ENCODE measurements around the gene ETS2.
"Not testable (repeated sequence)": the region's sequence is repeated elsewhere in the genome, so short reads cannot be mapped to it uniquely, and the experiment has no call there.

Gene ETS2

DNA sequence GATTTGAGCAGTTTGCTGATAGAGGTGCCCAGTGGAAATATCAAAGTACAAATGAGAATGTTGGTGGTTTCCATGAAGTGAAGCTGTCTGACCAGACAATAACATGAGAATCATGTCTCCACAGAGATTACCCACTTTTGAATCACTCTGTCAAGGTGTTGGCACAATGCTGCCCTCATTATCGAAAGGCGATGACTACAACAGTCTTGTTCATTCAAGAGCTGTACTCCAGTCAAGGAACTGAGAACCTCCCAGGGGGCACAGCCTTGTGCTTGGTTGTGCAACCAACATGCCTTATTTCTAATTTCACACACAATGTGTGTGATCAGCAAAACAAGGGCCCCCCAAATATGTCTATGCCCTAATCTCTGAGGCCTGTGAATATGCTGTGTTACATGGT, 35.7 kb downstream of the ETS2 start:
- no peak overlapping the region for H3K27ac ChIP-seq
- TF ChIP-seq ZFX (IDR thresholded peaks at IDR 0.05; ENCODE audit: borderline replicate concordance) = no peak
- TF ChIP-seq CTCF (IDR thresholded peaks at IDR 0.05) = no peak

DNA sequence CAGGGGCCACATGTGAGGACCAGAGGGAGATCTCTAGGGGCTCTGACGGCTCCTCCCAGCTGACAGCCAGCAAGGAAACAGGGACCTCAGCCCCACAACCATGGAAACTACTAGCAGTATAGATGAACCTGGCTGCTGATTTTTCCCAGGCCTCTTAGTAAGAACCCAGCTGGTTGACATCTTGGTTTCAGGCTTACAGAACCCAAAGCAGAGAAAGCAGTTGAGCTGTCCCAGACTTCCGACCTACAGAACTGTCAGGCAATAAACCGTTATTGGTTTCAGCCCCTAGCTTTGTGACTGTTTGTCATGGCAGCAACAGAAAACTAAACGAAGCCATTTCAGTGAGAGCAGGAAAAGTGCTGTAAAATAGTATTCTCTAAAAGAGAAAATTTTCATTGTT, 36.4 kb downstream of the ETS2 start:
- TF ChIP-seq ZFX (IDR thresholded peaks at IDR 0.05; ENCODE audit: borderline replicate concordance) (no peak), CTCF (IDR thresholded peaks at IDR 0.05) (no peak)

GRCh38 chr21:38843379-38843778, 37.6 kb downstream of the ETS2 start:
- TF ChIP-seq CTCF (IDR thresholded peaks at IDR 0.05) (no peak), ZFX (IDR thresholded peaks at IDR 0.05; ENCODE audit: borderline replicate concordance) (no peak)
- H3K27ac ChIP-seq = no peak overlapping the region

More for the DNA sequence above, 36.4 kb downstream of the ETS2 start:
- no peak overlapping the region for H3K27ac ChIP-seq

DNA sequence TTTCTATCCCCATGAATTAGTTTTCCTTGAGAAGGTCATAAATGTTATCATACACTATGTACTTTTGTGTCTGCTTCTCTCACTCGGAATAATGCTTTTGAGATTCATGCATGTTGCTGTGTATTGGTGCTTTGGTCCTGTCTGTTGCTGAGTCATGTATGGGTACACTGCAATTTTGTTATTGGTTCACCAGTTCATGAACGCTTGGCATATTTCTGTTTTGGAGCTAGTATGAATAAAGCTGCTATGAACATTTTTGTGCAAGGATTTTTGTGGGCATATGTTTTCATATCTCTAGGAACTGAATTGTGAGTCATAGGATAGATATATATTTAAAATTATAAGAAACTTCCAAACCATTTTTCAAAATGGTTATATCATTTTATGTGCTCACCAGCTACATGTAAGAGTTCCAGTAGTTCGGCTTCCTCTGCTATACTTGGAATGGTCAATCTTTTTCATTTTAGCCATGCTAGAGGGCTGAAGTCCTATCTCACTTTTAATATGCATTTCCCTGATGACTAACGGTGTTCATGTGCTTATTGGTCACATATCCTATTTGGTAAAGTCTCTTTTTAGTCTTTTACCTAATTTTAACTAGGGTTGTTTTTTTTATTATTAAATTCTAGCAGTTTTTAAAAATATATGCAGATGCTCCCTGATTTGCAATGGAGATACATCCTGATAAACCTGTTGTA, 38.2 kb downstream of the ETS2 start:
- TF ChIP-seq ZFX (IDR thresholded peaks at IDR 0.05; ENCODE audit: borderline replicate concordance) (no peak), CTCF (IDR thresholded peaks at IDR 0.05) (no peak)
- H3K27ac ChIP-seq = no peak overlapping the region

GRCh38 chr21:38845374-38845773, 39.6 kb downstream of the ETS2 start:
- H3K27ac ChIP-seq = not testable (repeated sequence)

- H3K27ac ChIP-seq = no peak overlapping the region
- TF ChIP-seq CTCF (IDR thresholded peaks at IDR 0.05) (no peak), ZFX (IDR thresholded peaks at IDR 0.05; ENCODE audit: borderline replicate concordance) (no peak)
These were observed 41.8 kb downstream of the ETS2 start for GRCh38 chr21:38847556-38847955.

DNA sequence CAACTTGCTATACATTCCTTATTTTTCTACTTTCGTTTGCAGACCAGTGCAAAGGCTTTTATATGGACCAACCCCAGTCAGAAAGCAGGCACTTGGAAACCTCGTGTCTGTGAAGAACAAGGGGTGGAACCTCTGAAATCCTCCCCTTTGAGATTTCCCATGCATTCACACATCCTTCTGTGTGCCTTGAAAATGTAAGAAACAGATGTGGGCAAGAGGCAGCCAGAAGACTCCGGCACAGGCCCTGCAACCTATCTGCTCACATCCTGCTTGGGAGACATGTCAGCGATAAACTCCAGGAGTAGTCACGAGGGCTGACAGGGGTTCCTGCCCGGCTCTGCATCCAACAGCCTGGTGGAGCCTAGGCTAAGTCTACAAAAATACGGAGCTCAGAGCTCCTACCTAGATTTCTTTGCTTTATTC, 42.5 kb downstream of the ETS2 start:
- TF ChIP-seq CTCF (IDR thresholded peaks at IDR 0.05) (no peak), ZFX (IDR thresholded peaks at IDR 0.05; ENCODE audit: borderline replicate concordance) (no peak)
- H3K27ac ChIP-seq = no peak overlapping the region

GRCh38 chr21:38849776-38850175, 44.0 kb downstream of the ETS2 start:
- TF ChIP-seq CTCF (IDR thresholded peaks at IDR 0.05) (no peak), ZFX (IDR thresholded peaks at IDR 0.05; ENCODE audit: borderline replicate concordance) (no peak)
- H3K27ac ChIP-seq = no peak overlapping the region
